SK-N-SH (cell line): ENCODE results near the gene AHDC1.

Experiments
- TF ChIP-seq, protein P1 (sequence below): fragments of 200-600 bp; sonication (generic); IDR thresholded peaks from 2 replicates; pipeline ENCODE4 v1.6.1; 2017; ENCODE audit warnings: antibody characterized with exemption, mild to moderate bottlenecking, moderate library complexity
- TF ChIP-seq, protein P2 (sequence below): IDR thresholded peaks from 2 replicates; pipeline ENCODE4 v1.4.0; 2012; ENCODE audit warnings: low read depth

DNA sequence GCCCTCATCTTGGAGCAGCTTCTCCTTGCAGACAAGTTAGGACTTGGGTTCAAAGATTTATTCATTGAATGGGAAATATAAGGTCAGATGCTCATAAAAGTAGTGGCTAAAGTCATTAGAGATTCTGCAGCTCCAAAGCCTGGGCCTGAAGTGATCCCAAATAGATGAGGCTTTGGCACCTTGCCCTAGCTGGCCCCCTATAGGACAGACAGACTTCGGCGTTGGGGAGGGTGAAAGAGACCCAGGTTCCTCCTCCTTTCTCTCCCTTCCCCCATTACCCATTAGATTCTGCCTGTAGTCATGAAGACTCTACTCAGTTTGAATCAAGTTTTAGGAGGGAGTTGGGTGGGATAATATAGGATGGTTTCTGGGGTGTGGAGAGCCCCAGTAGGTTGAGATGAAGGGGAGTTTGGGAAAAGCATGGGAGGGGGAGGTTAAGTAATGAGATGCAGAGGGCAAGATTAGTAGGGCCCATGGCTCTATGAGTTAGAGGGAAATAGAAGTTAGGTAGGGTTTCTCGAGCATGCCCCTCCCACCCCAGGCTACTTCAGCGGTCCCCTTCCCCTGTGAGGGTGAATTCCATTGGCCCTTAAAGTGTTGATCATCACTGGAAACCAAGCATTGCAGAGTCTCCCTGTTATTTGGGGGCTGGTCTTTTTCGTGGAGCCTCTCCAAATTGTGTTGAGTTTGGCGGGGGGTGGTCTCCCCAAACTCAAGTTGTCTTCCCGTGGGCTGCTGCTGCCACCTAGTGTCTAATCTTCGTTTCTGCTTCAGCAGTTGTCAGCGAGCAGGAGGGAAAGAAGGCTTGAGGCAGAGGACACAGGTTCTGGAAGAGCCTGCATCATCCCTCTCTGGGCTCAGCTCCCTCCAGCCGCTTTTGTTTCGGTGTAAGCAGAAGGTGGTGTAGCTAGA is 2.1 kb upstream of the AHDC1 start:
- TF ChIP-seq, protein P1, sequence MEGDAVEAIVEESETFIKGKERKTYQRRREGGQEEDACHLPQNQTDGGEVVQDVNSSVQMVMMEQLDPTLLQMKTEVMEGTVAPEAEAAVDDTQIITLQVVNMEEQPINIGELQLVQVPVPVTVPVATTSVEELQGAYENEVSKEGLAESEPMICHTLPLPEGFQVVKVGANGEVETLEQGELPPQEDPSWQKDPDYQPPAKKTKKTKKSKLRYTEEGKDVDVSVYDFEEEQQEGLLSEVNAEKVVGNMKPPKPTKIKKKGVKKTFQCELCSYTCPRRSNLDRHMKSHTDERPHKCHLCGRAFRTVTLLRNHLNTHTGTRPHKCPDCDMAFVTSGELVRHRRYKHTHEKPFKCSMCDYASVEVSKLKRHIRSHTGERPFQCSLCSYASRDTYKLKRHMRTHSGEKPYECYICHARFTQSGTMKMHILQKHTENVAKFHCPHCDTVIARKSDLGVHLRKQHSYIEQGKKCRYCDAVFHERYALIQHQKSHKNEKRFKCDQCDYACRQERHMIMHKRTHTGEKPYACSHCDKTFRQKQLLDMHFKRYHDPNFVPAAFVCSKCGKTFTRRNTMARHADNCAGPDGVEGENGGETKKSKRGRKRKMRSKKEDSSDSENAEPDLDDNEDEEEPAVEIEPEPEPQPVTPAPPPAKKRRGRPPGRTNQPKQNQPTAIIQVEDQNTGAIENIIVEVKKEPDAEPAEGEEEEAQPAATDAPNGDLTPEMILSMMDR = peak; percentile 92
- TF ChIP-seq, protein P2, sequence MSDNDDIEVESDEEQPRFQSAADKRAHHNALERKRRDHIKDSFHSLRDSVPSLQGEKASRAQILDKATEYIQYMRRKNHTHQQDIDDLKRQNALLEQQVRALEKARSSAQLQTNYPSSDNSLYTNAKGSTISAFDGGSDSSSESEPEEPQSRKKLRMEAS = no peak
